GM18519 (cell line): ENCODE measurements around the gene KLHDC4.

Experiments used
- ATAC-seq: cut with Tn5 transposase; IDR thresholded peaks from one replicate; pipeline ENCODE4 v1.9.1; 2021; ENCODE audit warnings: mild to moderate bottlenecking, moderate library complexity; ENCODE audit not compliant: unreplicated experiment, low FRiP score

The KLHDC4 gene

GRCh38 chr16:87667443-87667842 is 98.3 kb downstream of the KLHDC4 start:
- ATAC-seq, result no peak

DNA sequence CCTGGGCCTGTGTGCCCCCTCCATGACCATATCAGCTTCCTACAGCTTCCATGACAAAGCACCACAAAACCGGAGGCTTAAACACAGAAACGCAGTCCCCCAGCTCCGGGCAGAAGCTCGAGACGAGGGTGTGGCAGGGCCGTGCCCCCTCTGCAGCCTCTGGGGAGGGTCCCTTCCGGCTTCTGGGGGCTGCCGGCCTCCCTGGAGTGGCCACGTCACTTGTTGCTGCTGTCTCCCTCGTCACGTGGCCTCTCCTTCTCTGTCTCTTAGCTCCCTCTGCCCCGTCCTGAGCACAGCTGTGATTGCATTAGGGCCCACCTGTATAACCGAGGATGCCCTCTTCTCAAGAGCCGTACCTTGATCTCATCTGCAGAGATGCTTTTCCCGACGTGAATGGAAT is 98.9 kb downstream of the KLHDC4 start:
- no peak for ATAC-seq

DNA sequence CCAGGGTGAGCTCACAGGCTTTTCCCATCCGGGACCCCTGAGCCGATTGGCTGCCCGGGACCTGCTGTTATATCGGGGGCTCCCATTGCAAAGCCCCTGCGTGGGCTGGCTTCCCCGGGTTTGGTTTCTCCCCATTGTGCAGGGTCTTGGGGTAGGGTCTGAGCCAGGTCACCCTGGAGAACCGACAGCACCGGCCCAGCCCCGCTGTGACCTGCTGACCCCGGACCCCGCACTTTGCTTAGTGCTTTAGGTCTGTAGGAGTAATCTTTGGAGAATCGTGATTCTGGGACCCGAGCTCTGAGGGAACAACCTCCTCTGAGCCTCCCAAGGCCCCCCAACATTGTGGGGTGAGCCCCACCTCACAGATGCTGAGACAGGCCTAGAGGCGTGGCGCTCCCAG is 100.6 kb downstream of the KLHDC4 start:
- no peak for ATAC-seq

DNA sequence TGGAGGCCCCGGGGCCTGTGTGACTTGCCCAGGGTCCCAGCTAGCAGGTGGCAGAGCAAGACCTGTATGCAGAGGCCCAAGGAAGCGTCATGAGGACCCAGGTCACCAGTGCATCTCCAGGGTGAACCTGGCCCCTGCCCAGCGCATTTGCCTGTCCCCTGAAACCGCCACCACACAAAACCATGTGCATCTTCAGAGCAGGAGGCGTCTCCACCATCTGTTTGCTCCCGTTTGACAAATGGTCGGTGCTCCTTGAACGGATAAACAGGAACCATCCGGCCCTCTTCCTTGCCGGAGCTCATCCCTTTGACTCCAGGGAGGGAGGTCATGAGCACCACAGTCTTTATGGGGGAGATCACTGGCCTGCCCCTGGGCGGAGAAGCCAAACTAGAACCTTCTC is 101.0 kb downstream of the KLHDC4 start:
- ATAC-seq, result no peak

- no peak for ATAC-seq
Measured at GRCh38 chr16:87662254-87663204, 103.3 kb downstream of the KLHDC4 start.

GRCh38 chr16:87661561-87661960 is 104.2 kb downstream of the KLHDC4 start:
- ATAC-seq, result no peak

- no peak for ATAC-seq
Measured at GRCh38 chr16:87658564-87659225, 107.1 kb downstream of the KLHDC4 start.
